ENCODE measurements around the gene CALML6.

DNA sequence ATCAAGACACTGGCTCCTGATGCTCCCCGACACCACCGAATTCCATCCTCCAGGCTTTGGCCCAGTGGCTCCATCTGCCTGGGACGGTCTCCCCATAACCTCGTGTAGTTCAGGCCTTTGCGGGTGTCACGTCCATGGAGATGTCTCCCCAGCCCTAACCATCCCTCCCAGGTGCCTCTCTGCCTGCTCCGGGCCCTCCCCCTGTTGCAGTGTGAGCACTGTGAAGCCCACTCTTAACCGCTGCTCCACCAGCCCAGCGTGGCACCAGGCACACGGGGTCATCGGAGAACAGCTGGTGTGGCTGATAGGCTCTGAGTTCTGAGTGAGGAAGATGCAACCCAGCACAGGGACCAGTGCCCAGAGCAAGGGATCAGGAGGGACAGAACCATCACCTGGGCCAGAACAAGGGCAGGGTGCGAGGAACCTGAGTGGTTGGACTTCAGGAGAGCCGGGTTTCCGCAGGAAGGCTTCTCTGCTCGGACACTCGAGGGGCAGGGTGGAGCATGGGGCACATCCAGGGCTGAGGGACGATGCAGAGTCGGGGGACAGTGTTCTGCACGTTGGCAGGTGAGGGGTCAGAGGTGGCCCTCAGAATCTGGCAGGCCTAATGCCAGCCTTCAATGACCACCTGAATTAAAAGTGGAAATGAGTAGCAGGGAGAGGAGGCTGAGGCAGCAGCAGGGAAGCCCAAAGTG is 21.6 kb upstream of the CALML6 start:
- TF ChIP-seq POLR2A (IDR thresholded peaks at IDR 0.05; ENCODE audit: low read length): no peak
- TF ChIP-seq, protein P1, sequence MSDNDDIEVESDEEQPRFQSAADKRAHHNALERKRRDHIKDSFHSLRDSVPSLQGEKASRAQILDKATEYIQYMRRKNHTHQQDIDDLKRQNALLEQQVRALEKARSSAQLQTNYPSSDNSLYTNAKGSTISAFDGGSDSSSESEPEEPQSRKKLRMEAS (IDR thresholded peaks at IDR 0.05): no peak
- TF ChIP-seq, protein P2, sequence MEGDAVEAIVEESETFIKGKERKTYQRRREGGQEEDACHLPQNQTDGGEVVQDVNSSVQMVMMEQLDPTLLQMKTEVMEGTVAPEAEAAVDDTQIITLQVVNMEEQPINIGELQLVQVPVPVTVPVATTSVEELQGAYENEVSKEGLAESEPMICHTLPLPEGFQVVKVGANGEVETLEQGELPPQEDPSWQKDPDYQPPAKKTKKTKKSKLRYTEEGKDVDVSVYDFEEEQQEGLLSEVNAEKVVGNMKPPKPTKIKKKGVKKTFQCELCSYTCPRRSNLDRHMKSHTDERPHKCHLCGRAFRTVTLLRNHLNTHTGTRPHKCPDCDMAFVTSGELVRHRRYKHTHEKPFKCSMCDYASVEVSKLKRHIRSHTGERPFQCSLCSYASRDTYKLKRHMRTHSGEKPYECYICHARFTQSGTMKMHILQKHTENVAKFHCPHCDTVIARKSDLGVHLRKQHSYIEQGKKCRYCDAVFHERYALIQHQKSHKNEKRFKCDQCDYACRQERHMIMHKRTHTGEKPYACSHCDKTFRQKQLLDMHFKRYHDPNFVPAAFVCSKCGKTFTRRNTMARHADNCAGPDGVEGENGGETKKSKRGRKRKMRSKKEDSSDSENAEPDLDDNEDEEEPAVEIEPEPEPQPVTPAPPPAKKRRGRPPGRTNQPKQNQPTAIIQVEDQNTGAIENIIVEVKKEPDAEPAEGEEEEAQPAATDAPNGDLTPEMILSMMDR (IDR thresholded peaks at IDR 0.05): no peak
- TF ChIP-seq CHD4 (IDR thresholded peaks at IDR 0.05; ENCODE audit: borderline replicate concordance): no peak
- TF ChIP-seq, protein P3, sequence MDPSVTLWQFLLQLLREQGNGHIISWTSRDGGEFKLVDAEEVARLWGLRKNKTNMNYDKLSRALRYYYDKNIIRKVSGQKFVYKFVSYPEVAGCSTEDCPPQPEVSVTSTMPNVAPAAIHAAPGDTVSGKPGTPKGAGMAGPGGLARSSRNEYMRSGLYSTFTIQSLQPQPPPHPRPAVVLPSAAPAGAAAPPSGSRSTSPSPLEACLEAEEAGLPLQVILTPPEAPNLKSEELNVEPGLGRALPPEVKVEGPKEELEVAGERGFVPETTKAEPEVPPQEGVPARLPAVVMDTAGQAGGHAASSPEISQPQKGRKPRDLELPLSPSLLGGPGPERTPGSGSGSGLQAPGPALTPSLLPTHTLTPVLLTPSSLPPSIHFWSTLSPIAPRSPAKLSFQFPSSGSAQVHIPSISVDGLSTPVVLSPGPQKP (IDR thresholded peaks at IDR 0.05; ENCODE audit: low read depth, low read length): no peak
